T-helper 1 cell treated with Interleukin-12 subunit alpha and Interleukin-12 subunit beta and Interleukin-4 antibody, amounts not matched to agents 30 μg/mL and 1 μg/mL, for 36 hours (primary cell): ENCODE measurements around the gene IRF7.

Experiments used
- H3K27ac Mint-ChIP-seq: one replicate; pipeline ENCODE4 v1.8.0; 2021; ENCODE audit warnings: mild to moderate bottlenecking, mixed read lengths
- H3K27me3 Mint-ChIP-seq: one replicate; pipeline ENCODE4 v1.8.0; 2021; ENCODE audit warnings: low read depth, mixed read lengths
- H3K36me3 Mint-ChIP-seq: one replicate; pipeline ENCODE4 v1.8.0; 2021; ENCODE audit warnings: low read depth, mixed read lengths
- H3K4me1 Mint-ChIP-seq: one replicate; pipeline ENCODE4 v1.8.0; 2021; ENCODE audit warnings: low read depth, mixed read lengths
- H3K4me3 Mint-ChIP-seq: one replicate; pipeline ENCODE4 v1.8.0; 2021; ENCODE audit warnings: mild to moderate bottlenecking, moderate library complexity, mixed read lengths
- H3K9me3 Mint-ChIP-seq: one replicate; pipeline ENCODE4 v1.8.0; 2021; ENCODE audit warnings: mixed read lengths

The IRF7 gene

GRCh38 chr11:593347-593746 lies 22.4 kb downstream of the IRF7 start:
- Mint-ChIP-seq H3K4me3 (no peak overlapping the region), H3K4me1 (peaks cover 2% of the 10 kb centered on the region), H3K9me3 (no peaks in the 10 kb centered on the region), H3K36me3 (peaks cover 33% of the 10 kb centered on the region), H3K27ac (no peak overlapping the region), H3K27me3 (no peaks in the 10 kb centered on the region)

- peaks cover 6% of the 10 kb centered on the region for H3K4me1 Mint-ChIP-seq
- H3K27ac Mint-ChIP-seq = no peak overlapping the region
- H3K36me3 Mint-ChIP-seq = peaks cover 37% of the 10 kb centered on the region
- no peaks in the 10 kb centered on the region for H3K27me3 Mint-ChIP-seq
- no peaks in the 10 kb centered on the region for H3K9me3 Mint-ChIP-seq
- H3K4me3 Mint-ChIP-seq = no peak overlapping the region
Observed at GRCh38 chr11:592918-593317, 22.8 kb downstream of the IRF7 start.

GRCh38 chr11:592501-592900 lies 23.2 kb downstream of the IRF7 start:
- H3K27ac Mint-ChIP-seq = peak overlapping the region; percentile 38
- H3K4me1 Mint-ChIP-seq = peaks cover 9% of the 10 kb centered on the region
- H3K4me3 Mint-ChIP-seq = no peak overlapping the region
- H3K27me3 Mint-ChIP-seq = no peaks in the 10 kb centered on the region
- peaks cover 39% of the 10 kb centered on the region for H3K36me3 Mint-ChIP-seq
- no peaks in the 10 kb centered on the region for H3K9me3 Mint-ChIP-seq

- Mint-ChIP-seq H3K4me3 (no peak overlapping the region), H3K27ac (no peak overlapping the region), H3K27me3 (no peaks in the 10 kb centered on the region), H3K4me1 (peaks cover 19% of the 10 kb centered on the region), H3K36me3 (peaks cover 42% of the 10 kb centered on the region), H3K9me3 (no peaks in the 10 kb centered on the region)
Observed at GRCh38 chr11:590997-591396, 24.8 kb downstream of the IRF7 start.

- H3K27ac Mint-ChIP-seq = no peak overlapping the region
- H3K36me3 Mint-ChIP-seq = peaks cover 42% of the 10 kb centered on the region
- no peak overlapping the region for H3K4me3 Mint-ChIP-seq
- H3K27me3 Mint-ChIP-seq = no peaks in the 10 kb centered on the region
- H3K4me1 Mint-ChIP-seq = peaks cover 19% of the 10 kb centered on the region
- H3K9me3 Mint-ChIP-seq = no peaks in the 10 kb centered on the region
Observed at GRCh38 chr11:589798-590197, 26.0 kb downstream of the IRF7 start.

GRCh38 chr11:587978-588380 lies 27.8 kb downstream of the IRF7 start:
- Mint-ChIP-seq H3K4me3 (peak overlapping the region; percentile 84), H3K27ac (peak overlapping the region; percentile 99), H3K27me3 (no peaks in the 10 kb centered on the region), H3K36me3 (peaks cover 42% of the 10 kb centered on the region), H3K4me1 (peaks cover 19% of the 10 kb centered on the region), H3K9me3 (no peaks in the 10 kb centered on the region)

GRCh38 chr11:587546-587945 lies 28.2 kb downstream of the IRF7 start:
- H3K4me1 Mint-ChIP-seq = peaks cover 19% of the 10 kb centered on the region
- no peaks in the 10 kb centered on the region for H3K9me3 Mint-ChIP-seq
- peaks cover 40% of the 10 kb centered on the region for H3K36me3 Mint-ChIP-seq
- peak overlapping the region; percentile 84 for H3K4me3 Mint-ChIP-seq
- H3K27me3 Mint-ChIP-seq = no peaks in the 10 kb centered on the region
- H3K27ac Mint-ChIP-seq = peak overlapping the region; percentile 99

GRCh38 chr11:586376-587316 lies 29.1 kb downstream of the IRF7 start:
- peaks cover 19% of the 10 kb centered on the region for H3K4me1 Mint-ChIP-seq
- no peaks in the 10 kb centered on the region for H3K9me3 Mint-ChIP-seq
- peaks cover 40% of the 10 kb centered on the region for H3K36me3 Mint-ChIP-seq
- H3K27me3 Mint-ChIP-seq = no peaks in the 10 kb centered on the region
- H3K27ac Mint-ChIP-seq = peak overlapping the region; percentile 59
- no peak overlapping the region for H3K4me3 Mint-ChIP-seq

- Mint-ChIP-seq H3K27me3 (no peaks in the 10 kb centered on the region), H3K4me1 (peaks cover 22% of the 10 kb centered on the region), H3K36me3 (peaks cover 31% of the 10 kb centered on the region), H3K4me3 (no peak overlapping the region), H3K9me3 (no peaks in the 10 kb centered on the region), H3K27ac (no peak overlapping the region)
Observed at GRCh38 chr11:584287-584686, 31.5 kb downstream of the IRF7 start.

- Mint-ChIP-seq H3K27me3 (no peaks in the 10 kb centered on the region), H3K4me1 (peaks cover 26% of the 10 kb centered on the region), H3K27ac (no peak overlapping the region), H3K4me3 (no peak overlapping the region), H3K36me3 (peaks cover 23% of the 10 kb centered on the region), H3K9me3 (no peaks in the 10 kb centered on the region)
Observed at GRCh38 chr11:581752-582151, 34.0 kb downstream of the IRF7 start.

GRCh38 chr11:581342-581741 lies 34.4 kb downstream of the IRF7 start:
- no peaks in the 10 kb centered on the region for H3K27me3 Mint-ChIP-seq
- no peaks in the 10 kb centered on the region for H3K9me3 Mint-ChIP-seq
- peaks cover 24% of the 10 kb centered on the region for H3K4me1 Mint-ChIP-seq
- peaks cover 21% of the 10 kb centered on the region for H3K36me3 Mint-ChIP-seq
- H3K27ac Mint-ChIP-seq = peak overlapping the region; percentile 41
- no peak overlapping the region for H3K4me3 Mint-ChIP-seq

GRCh38 chr11:579830-580601 lies 35.7 kb downstream of the IRF7 start:
- Mint-ChIP-seq H3K27ac (no peak overlapping the region), H3K9me3 (no peaks in the 10 kb centered on the region), H3K4me1 (peaks cover 22% of the 10 kb centered on the region), H3K27me3 (peaks cover 2% of the 10 kb centered on the region), H3K36me3 (peaks cover 18% of the 10 kb centered on the region), H3K4me3 (no peak overlapping the region)

GRCh38 chr11:578276-579035 lies 37.3 kb downstream of the IRF7 start:
- H3K36me3 Mint-ChIP-seq = peaks cover 14% of the 10 kb centered on the region
- peaks cover 33% of the 10 kb centered on the region for H3K4me1 Mint-ChIP-seq
- no peaks in the 10 kb centered on the region for H3K9me3 Mint-ChIP-seq
- H3K4me3 Mint-ChIP-seq = peak overlapping the region; percentile 91
- peaks cover 12% of the 10 kb centered on the region for H3K27me3 Mint-ChIP-seq
- no peak overlapping the region for H3K27ac Mint-ChIP-seq

GRCh38 chr11:577611-577894 lies 38.2 kb downstream of the IRF7 start:
- H3K36me3 Mint-ChIP-seq = peaks cover 14% of the 10 kb centered on the region
- peaks cover 33% of the 10 kb centered on the region for H3K4me1 Mint-ChIP-seq
- H3K4me3 Mint-ChIP-seq = peak overlapping the region; percentile 91
- peaks cover 12% of the 10 kb centered on the region for H3K27me3 Mint-ChIP-seq
- no peaks in the 10 kb centered on the region for H3K9me3 Mint-ChIP-seq
- peak overlapping the region; percentile 80 for H3K27ac Mint-ChIP-seq
